C4-2B (cell line): Measurements from ENCODE around the gene SLC24A3.

ENCODE experiments used
- H3K27ac ChIP-seq: fragments of 450-650 bp; 2 replicates; pipeline ENCODE4 v1.5.1; 2017
- ZFX ChIP-seq: fragments of 450-650 bp; IDR thresholded peaks from 2 replicates; pipeline ENCODE4 v1.6.1; 2017
- TF ChIP-seq, protein P1 (sequence below): fragments of 450-650 bp; conservative IDR thresholded peaks from 2 replicates; pipeline ENCODE4 v1.5.1; 2017; ENCODE audit warnings: mild to moderate bottlenecking

Gene SLC24A3

DNA sequence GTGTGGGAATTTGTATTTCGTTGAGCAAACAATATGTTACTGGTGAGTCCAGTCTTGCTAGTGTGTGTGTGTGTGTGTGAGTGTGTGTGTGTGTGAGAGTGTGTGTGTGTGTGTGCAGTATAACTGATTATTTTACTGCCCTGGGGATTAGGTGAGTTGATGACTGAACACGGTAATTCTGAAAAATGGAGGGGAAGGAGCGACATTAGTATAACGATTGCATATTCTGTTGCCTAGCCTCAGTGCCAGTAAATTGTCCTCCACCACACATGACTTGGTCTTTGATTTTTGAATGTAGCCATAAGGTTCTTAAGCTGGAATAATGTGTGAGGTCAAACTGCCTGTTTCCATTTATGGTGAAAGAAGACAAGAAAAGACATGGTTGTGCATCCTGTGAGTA, 121.1 kb downstream of the SLC24A3 start:
- H3K27ac ChIP-seq, result no peak overlapping the region
- no peak for TF ChIP-seq ZFX
- TF ChIP-seq, protein P1, sequence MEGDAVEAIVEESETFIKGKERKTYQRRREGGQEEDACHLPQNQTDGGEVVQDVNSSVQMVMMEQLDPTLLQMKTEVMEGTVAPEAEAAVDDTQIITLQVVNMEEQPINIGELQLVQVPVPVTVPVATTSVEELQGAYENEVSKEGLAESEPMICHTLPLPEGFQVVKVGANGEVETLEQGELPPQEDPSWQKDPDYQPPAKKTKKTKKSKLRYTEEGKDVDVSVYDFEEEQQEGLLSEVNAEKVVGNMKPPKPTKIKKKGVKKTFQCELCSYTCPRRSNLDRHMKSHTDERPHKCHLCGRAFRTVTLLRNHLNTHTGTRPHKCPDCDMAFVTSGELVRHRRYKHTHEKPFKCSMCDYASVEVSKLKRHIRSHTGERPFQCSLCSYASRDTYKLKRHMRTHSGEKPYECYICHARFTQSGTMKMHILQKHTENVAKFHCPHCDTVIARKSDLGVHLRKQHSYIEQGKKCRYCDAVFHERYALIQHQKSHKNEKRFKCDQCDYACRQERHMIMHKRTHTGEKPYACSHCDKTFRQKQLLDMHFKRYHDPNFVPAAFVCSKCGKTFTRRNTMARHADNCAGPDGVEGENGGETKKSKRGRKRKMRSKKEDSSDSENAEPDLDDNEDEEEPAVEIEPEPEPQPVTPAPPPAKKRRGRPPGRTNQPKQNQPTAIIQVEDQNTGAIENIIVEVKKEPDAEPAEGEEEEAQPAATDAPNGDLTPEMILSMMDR, result no peak

DNA sequence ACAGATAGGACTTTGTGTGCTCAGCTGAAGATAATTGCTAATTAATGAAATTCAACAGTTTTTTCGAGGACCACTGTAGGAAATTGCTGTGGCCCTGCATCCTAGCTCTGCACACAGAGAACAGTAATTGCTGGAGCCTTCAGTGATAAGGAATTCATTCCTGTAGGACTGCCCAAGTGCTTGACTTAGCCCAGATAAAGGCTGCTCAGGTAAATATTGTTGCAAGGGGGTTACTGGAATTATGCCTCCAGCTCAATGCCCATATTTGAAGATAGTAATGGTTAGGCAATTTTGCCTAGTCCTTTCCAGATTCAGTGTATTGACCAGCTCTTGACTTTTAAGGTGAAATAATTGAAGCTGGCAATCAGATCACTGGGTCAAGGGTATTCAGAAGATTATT, 122.9 kb downstream of the SLC24A3 start:
- TF ChIP-seq ZFX, result no peak
- TF ChIP-seq, protein P1, result no peak

DNA sequence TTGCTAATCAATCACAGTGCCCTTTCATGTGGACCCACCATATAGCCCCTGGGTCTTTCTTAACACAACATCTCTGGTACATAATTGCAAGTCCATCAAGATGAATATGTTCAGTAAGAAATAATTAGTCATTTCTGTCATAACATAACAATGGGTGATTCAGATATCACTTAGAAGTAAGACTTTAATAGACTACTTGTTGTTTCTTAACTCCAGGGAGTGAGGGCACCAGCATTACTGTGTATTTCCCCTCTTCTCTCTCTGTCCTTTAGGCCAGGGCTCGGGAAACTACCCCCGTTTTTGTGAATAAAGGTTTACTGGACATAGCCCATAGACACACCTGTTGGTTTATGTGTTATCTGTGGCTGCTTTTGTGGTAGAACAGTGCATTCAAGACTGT, 123.5 kb downstream of the SLC24A3 start:
- H3K27ac ChIP-seq, result no peak overlapping the region
- TF ChIP-seq ZFX, result no peak
- TF ChIP-seq, protein P1, result no peak

More for the DNA sequence above, 122.9 kb downstream of the SLC24A3 start:
- no peak overlapping the region for H3K27ac ChIP-seq

DNA sequence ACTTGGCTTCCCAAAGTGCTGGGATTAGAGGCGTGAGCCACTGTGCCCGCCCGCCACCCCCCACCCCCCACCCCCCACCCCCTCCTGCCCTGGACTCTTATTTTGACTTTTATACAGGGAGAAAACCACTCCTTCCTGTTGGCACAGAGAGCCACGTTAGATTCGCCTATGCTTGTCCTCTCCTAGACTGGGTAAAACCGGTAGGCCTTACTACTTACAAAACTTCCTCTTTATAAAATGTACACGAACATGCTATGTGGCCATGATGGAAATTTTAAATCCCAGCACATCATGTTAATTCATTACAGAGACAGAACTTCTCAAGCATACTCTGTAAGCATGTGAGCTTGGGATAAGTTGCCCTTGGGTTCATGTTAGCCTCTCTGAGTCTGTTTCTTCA, 124.2 kb downstream of the SLC24A3 start:
- TF ChIP-seq, protein P1, result no peak
- no peak for TF ChIP-seq ZFX
- no peak overlapping the region for H3K27ac ChIP-seq

DNA sequence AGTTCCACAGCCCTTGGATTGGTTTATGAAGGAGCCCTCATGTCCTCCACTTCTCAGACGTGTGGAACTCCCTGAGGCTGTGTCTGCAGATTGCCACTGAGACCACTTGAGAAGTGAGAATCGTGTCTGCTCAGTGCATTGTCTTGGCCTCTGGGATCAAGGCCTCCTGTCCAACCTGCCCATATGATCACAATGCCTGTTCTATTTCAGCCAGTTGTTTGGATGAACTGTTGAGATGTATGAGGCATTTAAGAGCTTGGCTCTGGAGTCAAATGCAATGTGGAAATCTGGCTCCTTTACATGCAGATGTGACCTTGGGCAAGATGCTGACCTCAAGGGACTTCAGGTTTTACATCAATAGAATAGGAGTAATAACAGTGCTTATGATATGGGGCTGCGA, 125.9 kb downstream of the SLC24A3 start:
- TF ChIP-seq ZFX, result no peak
- TF ChIP-seq, protein P1, result no peak
- no peak overlapping the region for H3K27ac ChIP-seq

DNA sequence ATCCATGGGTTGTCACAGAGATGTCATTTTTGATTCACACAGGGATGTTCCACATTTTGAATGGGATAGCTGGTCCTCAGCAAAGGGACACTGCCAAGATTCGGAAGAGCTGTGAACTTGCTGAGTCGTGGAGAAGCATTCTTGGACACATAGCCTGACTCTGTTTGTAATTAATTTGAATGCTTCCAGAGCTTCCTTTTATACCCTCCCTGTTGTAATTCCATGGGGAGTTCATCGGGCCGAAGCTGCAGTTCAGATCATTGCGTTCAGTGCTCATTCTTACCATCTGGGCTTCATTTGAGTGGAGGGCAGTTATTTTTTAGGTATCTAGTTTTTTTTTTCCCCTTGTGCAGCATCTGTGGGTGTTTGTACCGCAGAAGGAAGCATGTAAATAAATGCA, 126.5 kb downstream of the SLC24A3 start:
- no peak overlapping the region for H3K27ac ChIP-seq
- no peak for TF ChIP-seq ZFX
- TF ChIP-seq, protein P1, result no peak

DNA sequence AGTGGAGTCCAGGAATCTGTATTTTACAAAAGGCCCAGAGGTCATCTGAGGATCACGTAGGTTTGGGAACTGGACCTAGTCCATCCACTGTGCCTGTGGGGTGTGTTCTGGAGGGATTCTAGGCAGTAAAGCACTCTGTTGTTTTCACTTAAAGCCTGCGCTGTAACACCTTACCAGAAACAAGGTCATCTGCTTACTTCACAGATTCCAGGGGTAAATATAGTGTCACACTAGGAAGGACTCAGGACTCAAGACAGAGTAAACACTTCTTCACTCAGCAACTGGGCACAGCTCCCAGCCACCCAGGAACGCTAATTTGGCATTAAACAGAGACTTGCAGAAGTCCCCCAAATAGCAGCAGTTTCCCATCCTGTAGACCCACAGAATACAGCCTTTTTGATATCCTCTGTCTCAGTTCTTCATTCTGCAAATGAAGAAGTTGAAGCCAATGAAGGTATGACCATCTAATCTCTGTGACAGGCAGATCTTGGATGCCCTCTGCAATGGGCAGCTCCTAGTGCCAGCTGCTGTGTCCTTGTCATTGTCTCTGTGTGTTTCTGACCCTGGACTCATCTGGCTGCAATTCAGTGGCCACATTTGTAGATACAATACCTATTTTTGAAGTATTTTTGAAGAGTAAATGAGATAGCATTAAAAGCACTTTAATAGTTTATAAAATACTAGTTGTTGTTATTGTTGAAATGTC, 129.1 kb downstream of the SLC24A3 start:
- no peak for TF ChIP-seq ZFX
- TF ChIP-seq, protein P1, result no peak
- H3K27ac ChIP-seq, result no peak overlapping the region
